Astrocyte (in vitro differentiated cells and primary cell): Measurements from ENCODE around the gene GLYATL3.

ENCODE experiments used
- EZH2 ChIP-seq: IDR thresholded peaks from 2 replicates; pipeline ENCODE4 v1.6.1; 2012; ENCODE audit warnings: mild to moderate bottlenecking, low read length, inconsistent platforms; ENCODE audit not compliant: insufficient read depth
- TF ChIP-seq, protein P1 (sequence below): IDR thresholded peaks from 2 replicates; pipeline ENCODE4 v1.5.1; 2011; ENCODE audit warnings: low read depth, mild to moderate bottlenecking, inconsistent platforms, low read length, moderate library complexity; ENCODE audit not compliant: insufficient read depth

DNA sequence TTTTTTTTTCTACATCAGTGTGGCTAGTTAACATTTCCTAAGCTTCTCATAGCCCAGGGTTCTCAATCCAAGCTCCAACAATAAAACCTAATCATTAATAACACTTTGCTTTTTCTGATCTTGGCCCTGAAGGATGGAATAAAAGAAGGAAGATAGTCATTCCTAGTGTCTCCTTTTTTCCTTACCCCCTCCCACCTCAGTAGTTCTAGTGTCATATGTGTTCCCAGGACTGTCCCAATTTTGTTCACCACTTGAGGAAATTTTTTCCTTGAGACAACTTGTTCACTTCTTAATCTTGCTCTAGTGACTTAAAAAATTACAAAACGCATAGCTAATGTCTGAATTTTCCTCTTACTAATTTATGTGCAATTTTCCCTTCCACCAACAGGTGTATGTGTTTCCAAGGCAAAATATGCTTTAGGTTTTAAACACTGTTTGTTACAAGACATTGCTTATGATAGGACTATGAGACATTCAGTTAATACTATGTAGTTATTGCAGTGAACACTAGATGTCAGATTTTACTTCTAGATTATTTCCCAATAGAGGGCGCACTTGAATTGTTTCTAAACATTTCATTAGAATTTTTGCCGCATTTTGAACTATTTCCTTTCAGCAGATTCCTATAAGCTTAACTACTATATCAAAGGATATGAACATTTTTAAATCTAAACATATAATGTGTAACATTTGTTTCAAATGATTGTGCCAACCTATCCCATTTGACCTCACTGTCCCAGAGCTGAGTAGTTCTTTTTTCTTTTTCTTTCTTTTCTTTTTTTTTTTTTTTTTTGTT, 32.2 kb downstream of the GLYATL3 start:
- TF ChIP-seq, protein P1, sequence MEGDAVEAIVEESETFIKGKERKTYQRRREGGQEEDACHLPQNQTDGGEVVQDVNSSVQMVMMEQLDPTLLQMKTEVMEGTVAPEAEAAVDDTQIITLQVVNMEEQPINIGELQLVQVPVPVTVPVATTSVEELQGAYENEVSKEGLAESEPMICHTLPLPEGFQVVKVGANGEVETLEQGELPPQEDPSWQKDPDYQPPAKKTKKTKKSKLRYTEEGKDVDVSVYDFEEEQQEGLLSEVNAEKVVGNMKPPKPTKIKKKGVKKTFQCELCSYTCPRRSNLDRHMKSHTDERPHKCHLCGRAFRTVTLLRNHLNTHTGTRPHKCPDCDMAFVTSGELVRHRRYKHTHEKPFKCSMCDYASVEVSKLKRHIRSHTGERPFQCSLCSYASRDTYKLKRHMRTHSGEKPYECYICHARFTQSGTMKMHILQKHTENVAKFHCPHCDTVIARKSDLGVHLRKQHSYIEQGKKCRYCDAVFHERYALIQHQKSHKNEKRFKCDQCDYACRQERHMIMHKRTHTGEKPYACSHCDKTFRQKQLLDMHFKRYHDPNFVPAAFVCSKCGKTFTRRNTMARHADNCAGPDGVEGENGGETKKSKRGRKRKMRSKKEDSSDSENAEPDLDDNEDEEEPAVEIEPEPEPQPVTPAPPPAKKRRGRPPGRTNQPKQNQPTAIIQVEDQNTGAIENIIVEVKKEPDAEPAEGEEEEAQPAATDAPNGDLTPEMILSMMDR: peak; percentile 96
- TF ChIP-seq EZH2: no peak
